ENCODE measurements around the gene CMTM1.

GRCh38 chr16:66519482-66520373 lies 46.5 kb upstream of the CMTM1 start:
- TF ChIP-seq CTCF (IDR thresholded peaks at IDR 0.05), result no peak
- no peak for TF ChIP-seq POLR2A (IDR thresholded peaks at IDR 0.05)

Data from right lobe of liver (tissue), 4 donors.